Measurements from ENCODE around the gene KIAA1210. TPM values are rescaled to one million over a fixed set of nuclear protein-coding genes. Genes with fewer than 3 reads are reported as not detected.

The KIAA1210 gene
- total and polyA plus RNA-seq, 2 of the 13 experiments (the other 11 are each of a cell fraction or from before 2014, with no cell fraction given): not detected

DNA sequence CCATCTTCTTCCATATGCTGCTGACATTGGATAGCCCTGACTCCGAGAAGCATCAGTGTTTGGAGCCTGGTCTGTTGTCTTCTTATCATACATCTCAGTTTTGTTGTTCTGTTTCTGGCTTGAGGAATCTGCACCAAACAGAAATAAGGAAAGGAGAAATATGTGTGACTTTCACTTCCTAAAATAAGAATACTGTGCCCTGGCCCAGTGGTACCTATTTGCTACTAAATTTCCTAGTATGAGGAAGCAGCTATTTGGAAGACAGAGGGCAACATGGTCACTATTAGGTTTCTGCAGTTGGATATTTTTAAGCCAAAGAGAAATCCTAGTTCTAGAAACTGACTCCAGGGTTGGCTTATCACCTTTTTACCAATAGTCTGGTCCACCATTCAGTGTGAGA, 38.0 kb downstream of the KIAA1210 start (continued):
- TF ChIP-seq, protein P1, sequence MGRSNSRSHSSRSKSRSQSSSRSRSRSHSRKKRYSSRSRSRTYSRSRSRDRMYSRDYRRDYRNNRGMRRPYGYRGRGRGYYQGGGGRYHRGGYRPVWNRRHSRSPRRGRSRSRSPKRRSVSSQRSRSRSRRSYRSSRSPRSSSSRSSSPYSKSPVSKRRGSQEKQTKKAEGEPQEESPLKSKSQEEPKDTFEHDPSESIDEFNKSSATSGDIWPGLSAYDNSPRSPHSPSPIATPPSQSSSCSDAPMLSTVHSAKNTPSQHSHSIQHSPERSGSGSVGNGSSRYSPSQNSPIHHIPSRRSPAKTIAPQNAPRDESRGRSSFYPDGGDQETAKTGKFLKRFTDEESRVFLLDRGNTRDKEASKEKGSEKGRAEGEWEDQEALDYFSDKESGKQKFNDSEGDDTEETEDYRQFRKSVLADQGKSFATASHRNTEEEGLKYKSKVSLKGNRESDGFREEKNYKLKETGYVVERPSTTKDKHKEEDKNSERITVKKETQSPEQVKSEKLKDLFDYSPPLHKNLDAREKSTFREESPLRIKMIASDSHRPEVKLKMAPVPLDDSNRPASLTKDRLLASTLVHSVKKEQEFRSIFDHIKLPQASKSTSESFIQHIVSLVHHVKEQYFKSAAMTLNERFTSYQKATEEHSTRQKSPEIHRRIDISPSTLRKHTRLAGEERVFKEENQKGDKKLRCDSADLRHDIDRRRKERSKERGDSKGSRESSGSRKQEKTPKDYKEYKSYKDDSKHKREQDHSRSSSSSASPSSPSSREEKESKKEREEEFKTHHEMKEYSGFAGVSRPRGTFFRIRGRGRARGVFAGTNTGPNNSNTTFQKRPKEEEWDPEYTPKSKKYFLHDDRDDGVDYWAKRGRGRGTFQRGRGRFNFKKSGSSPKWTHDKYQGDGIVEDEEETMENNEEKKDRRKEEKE (IDR thresholded peaks at IDR 0.05): no peak
- TF ChIP-seq, protein P2, sequence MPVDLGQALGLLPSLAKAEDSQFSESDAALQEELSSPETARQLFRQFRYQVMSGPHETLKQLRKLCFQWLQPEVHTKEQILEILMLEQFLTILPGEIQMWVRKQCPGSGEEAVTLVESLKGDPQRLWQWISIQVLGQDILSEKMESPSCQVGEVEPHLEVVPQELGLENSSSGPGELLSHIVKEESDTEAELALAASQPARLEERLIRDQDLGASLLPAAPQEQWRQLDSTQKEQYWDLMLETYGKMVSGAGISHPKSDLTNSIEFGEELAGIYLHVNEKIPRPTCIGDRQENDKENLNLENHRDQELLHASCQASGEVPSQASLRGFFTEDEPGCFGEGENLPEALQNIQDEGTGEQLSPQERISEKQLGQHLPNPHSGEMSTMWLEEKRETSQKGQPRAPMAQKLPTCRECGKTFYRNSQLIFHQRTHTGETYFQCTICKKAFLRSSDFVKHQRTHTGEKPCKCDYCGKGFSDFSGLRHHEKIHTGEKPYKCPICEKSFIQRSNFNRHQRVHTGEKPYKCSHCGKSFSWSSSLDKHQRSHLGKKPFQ (CRISPR knock-in tag; IDR thresholded peaks at IDR 0.05; ENCODE audit: insufficient replicate concordance): no peak
- no peak for TF ChIP-seq GLI4 (CRISPR knock-in tag; IDR thresholded peaks at IDR 0.05; ENCODE audit: borderline replicate concordance)
- TF ChIP-seq, protein P3, sequence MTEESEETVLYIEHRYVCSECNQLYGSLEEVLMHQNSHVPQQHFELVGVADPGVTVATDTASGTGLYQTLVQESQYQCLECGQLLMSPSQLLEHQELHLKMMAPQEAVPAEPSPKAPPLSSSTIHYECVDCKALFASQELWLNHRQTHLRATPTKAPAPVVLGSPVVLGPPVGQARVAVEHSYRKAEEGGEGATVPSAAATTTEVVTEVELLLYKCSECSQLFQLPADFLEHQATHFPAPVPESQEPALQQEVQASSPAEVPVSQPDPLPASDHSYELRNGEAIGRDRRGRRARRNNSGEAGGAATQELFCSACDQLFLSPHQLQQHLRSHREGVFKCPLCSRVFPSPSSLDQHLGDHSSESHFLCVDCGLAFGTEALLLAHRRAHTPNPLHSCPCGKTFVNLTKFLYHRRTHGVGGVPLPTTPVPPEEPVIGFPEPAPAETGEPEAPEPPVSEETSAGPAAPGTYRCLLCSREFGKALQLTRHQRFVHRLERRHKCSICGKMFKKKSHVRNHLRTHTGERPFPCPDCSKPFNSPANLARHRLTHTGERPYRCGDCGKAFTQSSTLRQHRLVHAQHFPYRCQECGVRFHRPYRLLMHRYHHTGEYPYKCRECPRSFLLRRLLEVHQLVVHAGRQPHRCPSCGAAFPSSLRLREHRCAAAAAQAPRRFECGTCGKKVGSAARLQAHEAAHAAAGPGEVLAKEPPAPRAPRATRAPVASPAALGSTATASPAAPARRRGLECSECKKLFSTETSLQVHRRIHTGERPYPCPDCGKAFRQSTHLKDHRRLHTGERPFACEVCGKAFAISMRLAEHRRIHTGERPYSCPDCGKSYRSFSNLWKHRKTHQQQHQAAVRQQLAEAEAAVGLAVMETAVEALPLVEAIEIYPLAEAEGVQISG (CRISPR knock-in tag; IDR thresholded peaks at IDR 0.05): no peak
- no peak for TF ChIP-seq RXRA (CRISPR knock-in tag; IDR thresholded peaks at IDR 0.05)
- TF ChIP-seq ZNF260 (CRISPR knock-in tag; IDR thresholded peaks at IDR 0.05; ENCODE audit: borderline replicate concordance, low read depth): no peak
- TF ChIP-seq, protein P4, sequence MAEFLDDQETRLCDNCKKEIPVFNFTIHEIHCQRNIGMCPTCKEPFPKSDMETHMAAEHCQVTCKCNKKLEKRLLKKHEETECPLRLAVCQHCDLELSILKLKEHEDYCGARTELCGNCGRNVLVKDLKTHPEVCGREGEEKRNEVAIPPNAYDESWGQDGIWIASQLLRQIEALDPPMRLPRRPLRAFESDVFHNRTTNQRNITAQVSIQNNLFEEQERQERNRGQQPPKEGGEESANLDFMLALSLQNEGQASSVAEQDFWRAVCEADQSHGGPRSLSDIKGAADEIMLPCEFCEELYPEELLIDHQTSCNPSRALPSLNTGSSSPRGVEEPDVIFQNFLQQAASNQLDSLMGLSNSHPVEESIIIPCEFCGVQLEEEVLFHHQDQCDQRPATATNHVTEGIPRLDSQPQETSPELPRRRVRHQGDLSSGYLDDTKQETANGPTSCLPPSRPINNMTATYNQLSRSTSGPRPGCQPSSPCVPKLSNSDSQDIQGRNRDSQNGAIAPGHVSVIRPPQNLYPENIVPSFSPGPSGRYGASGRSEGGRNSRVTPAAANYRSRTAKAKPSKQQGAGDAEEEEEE (CRISPR knock-in tag; IDR thresholded peaks at IDR 0.05; ENCODE audit: borderline replicate concordance): no peak
